Measurements from ENCODE around the gene SH3BP4. TPM values are rescaled to one million over a fixed set of nuclear protein-coding genes. Genes with fewer than 3 reads are reported as not detected.

The SH3BP4 gene
- total and polyA plus RNA-seq, 2 of the 8 experiments (the other 6 are each of a cell fraction or from before 2014, with no cell fraction given), result 28.3 to 35.4 TPM

DNA sequence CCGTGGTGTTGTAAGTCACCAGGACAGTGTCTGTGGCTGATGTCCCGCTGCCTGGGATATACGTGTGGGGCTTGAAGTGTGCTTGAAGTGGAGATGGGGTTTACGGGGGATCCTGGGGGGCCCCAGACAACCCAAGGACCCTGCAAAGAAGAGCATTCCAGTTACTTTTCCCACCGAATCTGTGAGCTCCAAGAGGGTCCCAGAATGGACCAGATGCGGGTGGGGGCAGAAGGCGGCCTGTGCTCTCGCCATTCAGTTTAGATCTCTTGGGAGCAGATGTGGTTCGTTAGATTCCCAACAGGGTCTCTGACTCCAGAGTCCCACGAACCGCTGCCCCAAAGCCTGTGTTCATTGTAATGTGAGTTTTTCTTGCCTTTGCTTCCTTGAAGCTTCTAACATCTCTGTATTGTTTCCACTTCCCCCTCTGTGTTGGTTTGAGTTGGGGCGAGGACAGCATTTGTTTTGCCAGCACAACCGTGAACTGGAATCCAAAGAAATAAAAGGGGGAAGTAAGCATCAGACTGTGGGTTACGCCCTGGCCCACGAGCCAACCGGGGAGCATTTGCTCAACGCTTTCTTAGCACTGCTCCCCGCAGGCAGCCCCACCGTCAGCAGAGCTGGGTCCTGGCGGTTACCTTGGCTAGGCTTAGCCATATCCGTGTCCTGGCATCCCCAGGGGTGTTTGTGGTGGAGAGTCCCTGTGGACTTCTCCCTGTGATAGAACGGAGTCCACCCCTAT lies 92.1 kb downstream of the SH3BP4 start:
- Histone ChIP-seq H2BK20ac (ENCODE audit: low read length) (no peak overlapping the region), H2BK12ac (ENCODE audit: low read depth, low read length) (no peak overlapping the region), H3K9ac (replicated peaks in 1 of 4; ENCODE audit: extremely low read depth in 1 of 4, low read depth in 3 of 4, low read length in 3 of 4) (no peak overlapping the region), H4K91ac (replicated peaks; ENCODE audit: insufficient read length, low read length) (no peak overlapping the region), H3K23me2 (ENCODE audit: low read depth, low read length) (no peaks in the 10 kb centered on the region), H3K23ac (ENCODE audit: insufficient read length) (no peak overlapping the region), H3K4me3 (ENCODE audit: extremely low read depth in 1 of 4, insufficient read depth in 2 of 4, low read depth in 3 of 4, low read length in 4 of 4) (no peak overlapping the region), H3K56ac (replicated peaks; ENCODE audit: insufficient read length, low read depth, low read length) (no peak overlapping the region), H3K4me1 (replicated peaks in 1 of 4; ENCODE audit: control insufficient read depth in 3 of 4, insufficient read depth in 4 of 4, low read length in 3 of 4) (peaks cover 0 to 3% (median 2%) of the 10 kb centered on the region in 4 experiments; a peak in 3 of 7 replicates), H3K14ac (ENCODE audit: insufficient read length) (no peak overlapping the region), H3K4me2 (ENCODE audit: insufficient read depth in 1 of 2, low read depth in 2 of 2, low read length in 2 of 2) (no peak overlapping the region), H4K20me1 (replicated peaks in 1 of 2; ENCODE audit: control insufficient read depth in 1 of 2, insufficient read depth in 2 of 2, low read length in 2 of 2) (peaks cover 6 to 9% of the 10 kb centered on the region in 2 experiments), H3K18ac (ENCODE audit: extremely low read depth, low read length) (no peak overlapping the region), H3K4ac (replicated peaks; ENCODE audit: insufficient read length, low read depth, low read length) (no peak overlapping the region), H2AK5ac (ENCODE audit: low read depth, low read length) (no peak overlapping the region), H2AFZ (ENCODE audit: low read length) (no peak overlapping the region), H2BK120ac (replicated peaks; ENCODE audit: low read depth, low read length) (no peak overlapping the region), H3K27me3 (replicated peaks in 1 of 4; ENCODE audit: control insufficient read depth in 3 of 4, extremely low read depth in 1 of 4, insufficient read depth in 3 of 4, low read length in 3 of 4) (no peaks in the 10 kb centered on the region), H4K5ac (ENCODE audit: insufficient read length, low read depth, low read length) (no peak overlapping the region), H3K36me3 (ENCODE audit: control insufficient read depth in 2 of 4, insufficient read depth in 4 of 4, low read length in 3 of 4) (peaks cover 24 to 48% (median 33%) of the 10 kb centered on the region in 4 experiments), H3K79me2 (ENCODE audit: control insufficient read depth in 1 of 2, insufficient read depth in 2 of 2, low read length in 2 of 2) (peaks cover 0 to 18% of the 10 kb centered on the region in 2 experiments; a peak in 1 of 4 replicates), H2BK5ac (ENCODE audit: low read depth, low read length) (no peak overlapping the region; the same call in 1 of the 2 replicates), H3K79me1 (ENCODE audit: low read depth, low read length) (peaks cover 9% of the 10 kb centered on the region; the same call in 1 of the 2 replicates), H4K8ac (ENCODE audit: extremely low read depth, insufficient read depth, low read length) (no peak overlapping the region; the same call in 1 of the 2 replicates), H3K9me3 (ENCODE audit: insufficient read depth in 2 of 2, low read depth in 1 of 2, low read length in 1 of 2) (no peaks in the 10 kb centered on the region), H3K27ac (ENCODE audit: low read depth, low read length) (no peak overlapping the region), H2BK15ac (ENCODE audit: low read length) (no peak overlapping the region)
- ChIA-PET POLR2A (ENCODE audit: partially characterized antibody) (no interaction called here), CTCF (ENCODE audit: partially characterized antibody) (no interaction called here)
- DNase-seq (ENCODE audit: low read depth in 1 of 2, low spot score in 2 of 2) (no peak), FAIRE-seq (no peak)
- WGBS, 2 experiments (ENCODE audit: extremely low coverage in 1 of 2, insufficient coverage in 1 of 2, insufficient read length in 1 of 2, insufficient replicate concordance in 2 of 2, low coverage in 1 of 2, low lambda C conversion rate in 2 of 2, missing lambda C conversion rate in 1 of 2), result 92% methylated on average over 22 of the region's 22 CpGs; no CpG with 5 or more reads in 1 of the 2 experiments
- no peak for TF ChIP-seq ZNF274 (IDR thresholded peaks at IDR 0.05; ENCODE audit: borderline replicate concordance, extremely low read depth, low read length)
